ENCODE data around the gene OR56A5. TPM values are rescaled to one million over a fixed set of nuclear protein-coding genes. Genes with fewer than 3 reads are reported as not detected.

OR56A5 gene
- total and polyA plus RNA-seq, 2 of the 4 experiments (the other 2 are of a cell fraction), result not detected

DNA sequence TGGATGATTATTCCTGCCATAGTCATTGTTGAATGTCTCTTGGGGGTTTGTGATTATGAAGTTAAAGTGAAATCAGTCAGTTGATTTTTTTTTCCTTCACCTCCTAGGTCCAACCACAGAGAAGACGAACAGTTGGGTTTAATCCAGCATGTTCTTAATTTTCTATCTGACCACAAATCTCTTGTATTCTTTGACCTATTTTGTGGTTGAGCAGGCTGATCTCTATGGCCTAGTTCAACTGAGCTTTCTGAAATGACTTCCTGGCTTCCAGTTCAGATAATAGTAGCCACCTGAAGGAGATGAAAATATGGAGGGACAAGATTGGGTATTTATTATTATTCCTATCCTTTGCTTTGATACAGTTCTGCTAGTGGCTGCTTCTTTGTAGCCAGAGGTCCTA, 5.2 kb upstream of the OR56A5 start:
- Histone ChIP-seq H2BK20ac (ENCODE audit: low read depth, low read length) (no peak overlapping the region), H3K27me3 (ENCODE audit: control insufficient read depth, insufficient read depth, low read length) (no peaks in the 10 kb centered on the region), H2BK120ac (ENCODE audit: low read depth, low read length) (no peak overlapping the region), H4K91ac (ENCODE audit: insufficient read depth, low read depth, low read length) (no peak overlapping the region), H3K18ac (ENCODE audit: low read depth, low read length) (no peak overlapping the region), H3K36me3 (ENCODE audit: control insufficient read depth, insufficient read depth, low read length) (no peaks in the 10 kb centered on the region), H2BK15ac (ENCODE audit: low read depth, low read length) (no peak overlapping the region), H3K14ac (replicated peaks; ENCODE audit: low read depth, low read length) (no peak overlapping the region), H3K9ac (ENCODE audit: low read depth, low read length) (no peak overlapping the region), H2AFZ (replicated peaks; ENCODE audit: low read length, poor library complexity) (no peak overlapping the region), H3K4ac (ENCODE audit: low read depth, low read length) (no peak overlapping the region), H3K56ac (ENCODE audit: extremely low read depth, insufficient read depth, low read length) (no peak overlapping the region), H2AK5ac (ENCODE audit: low read depth, low read length) (no peak overlapping the region), H3K4me2 (ENCODE audit: low read depth, low read length) (no peak overlapping the region), H4K20me1 (ENCODE audit: insufficient read depth, low read length) (no peaks in the 10 kb centered on the region), H2BK5ac (ENCODE audit: low read depth, low read length, poor library complexity, severe bottlenecking) (no peak overlapping the region), H3K23ac (ENCODE audit: low read depth, low read length) (no peak overlapping the region), H3K79me1 (ENCODE audit: low read depth in 1 of 2, low read length in 2 of 2) (no peaks in the 10 kb centered on the region), H4K8ac (ENCODE audit: low read depth in 2 of 2, low read length in 2 of 2) (no peak overlapping the region), H3K27ac (ENCODE audit: insufficient read depth, low read length) (no peak overlapping the region), H3K9me1 (ENCODE audit: insufficient read depth, low read length) (no peaks in the 10 kb centered on the region), H3K9me3 (ENCODE audit: control insufficient read depth, insufficient read depth, low read length) (peaks cover 3% of the 10 kb centered on the region; the same call in 1 of the 2 replicates), H3K4me3 (ENCODE audit: insufficient read depth, low read depth, low read length) (no peak overlapping the region), H3K4me1 (ENCODE audit: control insufficient read depth, insufficient read depth, low read length) (no peaks in the 10 kb centered on the region), H4K5ac (ENCODE audit: low read depth, low read length) (no peak overlapping the region), H2AK9ac (replicated peaks; ENCODE audit: low read depth, low read length, poor library complexity) (no peak overlapping the region)
- intact Hi-C loops (cut with micrococcal nuclease) (no loop called here), dilution Hi-C loops (cut with HindIII; ENCODE audit: low sequenced_read_pairs, unreplicated experiment) (no loop called here), in situ Hi-C loops (cut with MboI; ENCODE audit: low sequenced_read_pairs) (no loop called here)
- BruUV-seq (replicated peaks), result no TSS peak
- DNase-seq (no peak), ATAC-seq (ENCODE audit: low read depth) (no peak)
- ChIA-PET POLR2A (ENCODE audit: unreplicated experiment) (no interaction called here), CTCF (no interaction called here)
- WGBS, 2 experiments (ENCODE audit: extremely low coverage in 2 of 2, insufficient read length in 1 of 2), result no CpG with 5 or more reads among the region's 1 CpG
- TF ChIP-seq RAD21 (IDR thresholded peaks at IDR 0.05; ENCODE audit: low read length), result no peak
- TF ChIP-seq BHLHE40 (IDR thresholded peaks at IDR 0.05; ENCODE audit: low read depth, low read length), result no peak
- TF ChIP-seq POLR2A (IDR thresholded peaks at IDR 0.05; ENCODE audit: low read depth, low read length), result no peak
- no peak for TF ChIP-seq MXI1 (IDR thresholded peaks at IDR 0.05; ENCODE audit: borderline replicate concordance, low read depth, low read length)
- TF ChIP-seq RCOR1 (IDR thresholded peaks at IDR 0.05; ENCODE audit: insufficient replicate concordance, low read length), result no peak
- TF ChIP-seq RFX5 (IDR thresholded peaks at IDR 0.05; ENCODE audit: low read depth, low read length), result no peak
- TF ChIP-seq, protein P1, sequence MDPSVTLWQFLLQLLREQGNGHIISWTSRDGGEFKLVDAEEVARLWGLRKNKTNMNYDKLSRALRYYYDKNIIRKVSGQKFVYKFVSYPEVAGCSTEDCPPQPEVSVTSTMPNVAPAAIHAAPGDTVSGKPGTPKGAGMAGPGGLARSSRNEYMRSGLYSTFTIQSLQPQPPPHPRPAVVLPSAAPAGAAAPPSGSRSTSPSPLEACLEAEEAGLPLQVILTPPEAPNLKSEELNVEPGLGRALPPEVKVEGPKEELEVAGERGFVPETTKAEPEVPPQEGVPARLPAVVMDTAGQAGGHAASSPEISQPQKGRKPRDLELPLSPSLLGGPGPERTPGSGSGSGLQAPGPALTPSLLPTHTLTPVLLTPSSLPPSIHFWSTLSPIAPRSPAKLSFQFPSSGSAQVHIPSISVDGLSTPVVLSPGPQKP (IDR thresholded peaks at IDR 0.05; ENCODE audit: borderline replicate concordance, low read depth, low read length), result no peak
- TF ChIP-seq MAZ (IDR thresholded peaks at IDR 0.05; ENCODE audit: borderline replicate concordance, low read depth, low read length), result no peak
- no peak for TF ChIP-seq MAFK (IDR thresholded peaks at IDR 0.05; ENCODE audit: low read depth, low read length)
- TF ChIP-seq, protein P2, sequence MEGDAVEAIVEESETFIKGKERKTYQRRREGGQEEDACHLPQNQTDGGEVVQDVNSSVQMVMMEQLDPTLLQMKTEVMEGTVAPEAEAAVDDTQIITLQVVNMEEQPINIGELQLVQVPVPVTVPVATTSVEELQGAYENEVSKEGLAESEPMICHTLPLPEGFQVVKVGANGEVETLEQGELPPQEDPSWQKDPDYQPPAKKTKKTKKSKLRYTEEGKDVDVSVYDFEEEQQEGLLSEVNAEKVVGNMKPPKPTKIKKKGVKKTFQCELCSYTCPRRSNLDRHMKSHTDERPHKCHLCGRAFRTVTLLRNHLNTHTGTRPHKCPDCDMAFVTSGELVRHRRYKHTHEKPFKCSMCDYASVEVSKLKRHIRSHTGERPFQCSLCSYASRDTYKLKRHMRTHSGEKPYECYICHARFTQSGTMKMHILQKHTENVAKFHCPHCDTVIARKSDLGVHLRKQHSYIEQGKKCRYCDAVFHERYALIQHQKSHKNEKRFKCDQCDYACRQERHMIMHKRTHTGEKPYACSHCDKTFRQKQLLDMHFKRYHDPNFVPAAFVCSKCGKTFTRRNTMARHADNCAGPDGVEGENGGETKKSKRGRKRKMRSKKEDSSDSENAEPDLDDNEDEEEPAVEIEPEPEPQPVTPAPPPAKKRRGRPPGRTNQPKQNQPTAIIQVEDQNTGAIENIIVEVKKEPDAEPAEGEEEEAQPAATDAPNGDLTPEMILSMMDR (conservative IDR thresholded peaks at IDR 0.05; ENCODE audit: low read depth, low read length), result no peak
- TF ChIP-seq CEBPB (IDR thresholded peaks at IDR 0.05; ENCODE audit: low read depth, low read length), result no peak
- TF ChIP-seq, protein P3, sequence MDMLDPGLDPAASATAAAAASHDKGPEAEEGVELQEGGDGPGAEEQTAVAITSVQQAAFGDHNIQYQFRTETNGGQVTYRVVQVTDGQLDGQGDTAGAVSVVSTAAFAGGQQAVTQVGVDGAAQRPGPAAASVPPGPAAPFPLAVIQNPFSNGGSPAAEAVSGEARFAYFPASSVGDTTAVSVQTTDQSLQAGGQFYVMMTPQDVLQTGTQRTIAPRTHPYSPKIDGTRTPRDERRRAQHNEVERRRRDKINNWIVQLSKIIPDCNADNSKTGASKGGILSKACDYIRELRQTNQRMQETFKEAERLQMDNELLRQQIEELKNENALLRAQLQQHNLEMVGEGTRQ (IDR thresholded peaks at IDR 0.05; ENCODE audit: low read depth, low read length), result no peak
- no peak for TF ChIP-seq NFE2L2 (IDR thresholded peaks at IDR 0.05; ENCODE audit: low read depth, low read length)
- TF ChIP-seq SMC3 (IDR thresholded peaks at IDR 0.05; ENCODE audit: low read depth, low read length), result no peak
- TF ChIP-seq FOS (IDR thresholded peaks at IDR 0.05; ENCODE audit: low read depth, low read length), result no peak
- TF ChIP-seq CHD1 (IDR thresholded peaks at IDR 0.05; ENCODE audit: low read depth, low read length), result no peak
